RKO (cell line): Measurements from ENCODE around the gene PTTG1IP.
"Not testable (repeated sequence)": the region's sequence is repeated elsewhere in the genome, so short reads cannot be mapped to it uniquely, and the experiment has no call there.

Experiments
- DNase-seq: peaks from one replicate; pipeline ENCODE4 v3.0.0-alpha.2; 2016; ENCODE audit warnings: low spot score

Gene PTTG1IP

GRCh38 chr21:44842721-44843445, 30.6 kb downstream of the PTTG1IP start:
- DNase-seq = no peak

GRCh38 chr21:44842087-44842486, 31.4 kb downstream of the PTTG1IP start:
- DNase-seq = no peak

GRCh38 chr21:44840771-44841170, 32.7 kb downstream of the PTTG1IP start:
- DNase-seq = no peak

- no peak for DNase-seq
Observed at GRCh38 chr21:44838951-44839350, 34.5 kb downstream of the PTTG1IP start.

- no peak for DNase-seq
Observed at GRCh38 chr21:44838039-44838895, 35.2 kb downstream of the PTTG1IP start.

- DNase-seq = no peak
Observed at GRCh38 chr21:44837537-44837936, 36.0 kb downstream of the PTTG1IP start.

- no peak for DNase-seq
Observed at GRCh38 chr21:44836666-44837471, 36.6 kb downstream of the PTTG1IP start.

- DNase-seq = no peak
Observed at GRCh38 chr21:44836349-44836665, 37.2 kb downstream of the PTTG1IP start.

- DNase-seq = no peak
Observed at GRCh38 chr21:44835647-44835973, 37.9 kb downstream of the PTTG1IP start.

GRCh38 chr21:44834951-44835646, 38.4 kb downstream of the PTTG1IP start:
- DNase-seq = no peak

GRCh38 chr21:44834231-44834950, 39.1 kb downstream of the PTTG1IP start:
- DNase-seq = no peak

GRCh38 chr21:44833663-44834062, 39.8 kb downstream of the PTTG1IP start:
- no peak for DNase-seq

GRCh38 chr21:44832516-44833255, 40.8 kb downstream of the PTTG1IP start:
- DNase-seq = not testable (repeated sequence)

- no peak for DNase-seq
Observed at GRCh38 chr21:44831227-44831860, 42.1 kb downstream of the PTTG1IP start.

GRCh38 chr21:44829507-44830092, 43.9 kb downstream of the PTTG1IP start:
- DNase-seq = no peak

GRCh38 chr21:44828362-44829056, 45.0 kb downstream of the PTTG1IP start:
- DNase-seq = peak; percentile 35

GRCh38 chr21:44823179-44823660, 50.3 kb downstream of the PTTG1IP start:
- DNase-seq = no peak

- DNase-seq = no peak
Observed at GRCh38 chr21:44822484-44823178, 50.9 kb downstream of the PTTG1IP start.
